ENCODE results near the gene MAPK10. TPM values are rescaled to one million over a fixed set of nuclear protein-coding genes. Genes with fewer than 3 reads are reported as not detected.

The MAPK10 gene
- total RNA-seq, 1 experiment from 2014 or later: 0.44 TPM

- intact Hi-C loops (cut with micrococcal nuclease): no loop called here
- Histone ChIP-seq H3K4me2 (ENCODE audit: low read length) (no peak overlapping the region), H3K4me1 (ENCODE audit: insufficient read depth, low read length) (no peaks in the 10 kb centered on the region), H4K20me1 (ENCODE audit: low read length) (no peaks in the 10 kb centered on the region), H3K27ac (ENCODE audit: low read length) (no peak overlapping the region), H3F3A (ENCODE audit: low read length, unreplicated experiment) (no peaks in the 10 kb centered on the region), H3K27me3 (ENCODE audit: low read length) (no peaks in the 10 kb centered on the region), H3K9me2 (replicated peaks; ENCODE audit: low read length) (no peaks in the 10 kb centered on the region), H2AFZ (ENCODE audit: low read length) (no peak overlapping the region), H3K36me3 (ENCODE audit: low read depth, low read length) (no peaks in the 10 kb centered on the region), H3K4me3 (ENCODE audit: low read length) (no peak overlapping the region), H3K9me3 (ENCODE audit: low read length) (no peaks in the 10 kb centered on the region), H3K9ac (ENCODE audit: low read length) (no peak overlapping the region), H3K79me2 (ENCODE audit: low read length) (no peaks in the 10 kb centered on the region)
- no TSS peak for BruUV-seq (replicated peaks)
- ATAC-seq (no peak), DNase-seq (no peak)
- ChIA-PET CTCF (no interaction called here), POLR2A (ENCODE audit: unreplicated experiment) (no interaction called here)
- no peak for TF ChIP-seq CTCF (conservative IDR thresholded peaks at IDR 0.05; ENCODE audit: low read depth, low read length)
- TF ChIP-seq EZH2 (IDR thresholded peaks at IDR 0.05; ENCODE audit: low read length, unreplicated experiment): no peak
- TF ChIP-seq EZH2phosphoT487 (IDR thresholded peaks at IDR 0.05; ENCODE audit: borderline replicate concordance, low read length): no peak
Observed at GRCh38 chr4:86250619-86251018, 109.2 kb downstream of the MAPK10 start.

GRCh38 chr4:86250006-86250405 is 109.8 kb downstream of the MAPK10 start:
- no peak overlapping the region for H3K9ac ChIP-seq (ENCODE audit: low read length)
- no peaks in the 10 kb centered on the region for H3K36me3 ChIP-seq (ENCODE audit: low read depth, low read length)
- H2AFZ ChIP-seq (ENCODE audit: low read length): no peak overlapping the region
- no peak for ATAC-seq
- DNase-seq: no peak
- no peak overlapping the region for H3K4me3 ChIP-seq (ENCODE audit: low read length)
- H3K4me2 ChIP-seq (ENCODE audit: low read length): no peak overlapping the region
- no peak overlapping the region for H3K27ac ChIP-seq (ENCODE audit: low read length)
- BruUV-seq (replicated peaks): no TSS peak
- no peaks in the 10 kb centered on the region for H3F3A ChIP-seq (ENCODE audit: low read length, unreplicated experiment)
- no peaks in the 10 kb centered on the region for H3K79me2 ChIP-seq (ENCODE audit: low read length)
- ChIA-PET POLR2A (ENCODE audit: unreplicated experiment) (no interaction called here), CTCF (no interaction called here)
- H3K9me2 ChIP-seq (replicated peaks; ENCODE audit: low read length): no peaks in the 10 kb centered on the region
- intact Hi-C loops (cut with micrococcal nuclease): no loop called here
- H3K4me1 ChIP-seq (ENCODE audit: insufficient read depth, low read length): no peaks in the 10 kb centered on the region
- no peaks in the 10 kb centered on the region for H3K9me3 ChIP-seq (ENCODE audit: low read length)
- no peaks in the 10 kb centered on the region for H3K27me3 ChIP-seq (ENCODE audit: low read length)
- TF ChIP-seq EZH2phosphoT487 (IDR thresholded peaks at IDR 0.05; ENCODE audit: borderline replicate concordance, low read length) (no peak), EZH2 (IDR thresholded peaks at IDR 0.05; ENCODE audit: low read length, unreplicated experiment) (no peak), CTCF (conservative IDR thresholded peaks at IDR 0.05; ENCODE audit: low read depth, low read length) (no peak)
- H4K20me1 ChIP-seq (ENCODE audit: low read length): no peaks in the 10 kb centered on the region

- no peak overlapping the region for H3K4me2 ChIP-seq (ENCODE audit: low read length)
- TF ChIP-seq EZH2 (IDR thresholded peaks at IDR 0.05; ENCODE audit: low read length, unreplicated experiment) (no peak), CTCF (conservative IDR thresholded peaks at IDR 0.05; ENCODE audit: low read depth, low read length) (no peak), EZH2phosphoT487 (IDR thresholded peaks at IDR 0.05; ENCODE audit: borderline replicate concordance, low read length) (no peak)
- no peaks in the 10 kb centered on the region for H3F3A ChIP-seq (ENCODE audit: low read length, unreplicated experiment)
- intact Hi-C loops (cut with micrococcal nuclease): no loop called here
- H3K9me3 ChIP-seq (ENCODE audit: low read length): no peaks in the 10 kb centered on the region
- H3K27me3 ChIP-seq (ENCODE audit: low read length): no peaks in the 10 kb centered on the region
- H3K79me2 ChIP-seq (ENCODE audit: low read length): no peaks in the 10 kb centered on the region
- no peaks in the 10 kb centered on the region for H3K9me2 ChIP-seq (replicated peaks; ENCODE audit: low read length)
- no peaks in the 10 kb centered on the region for H3K36me3 ChIP-seq (ENCODE audit: low read depth, low read length)
- DNase-seq (no peak), ATAC-seq (no peak)
- POLR2A ChIA-PET (ENCODE audit: unreplicated experiment): no interaction called here
- CTCF ChIA-PET: no interaction called here
- H3K27ac ChIP-seq (ENCODE audit: low read length): no peak overlapping the region
- no peaks in the 10 kb centered on the region for H4K20me1 ChIP-seq (ENCODE audit: low read length)
- no TSS peak for BruUV-seq (replicated peaks)
- H3K9ac ChIP-seq (ENCODE audit: low read length): no peak overlapping the region
- no peak overlapping the region for H3K4me3 ChIP-seq (ENCODE audit: low read length)
- H2AFZ ChIP-seq (ENCODE audit: low read length): no peak overlapping the region
- H3K4me1 ChIP-seq (ENCODE audit: insufficient read depth, low read length): no peaks in the 10 kb centered on the region
Observed at GRCh38 chr4:86249074-86249473, 110.8 kb downstream of the MAPK10 start.

All from PC-3 (cell line).